K562 (cell line): ENCODE measurements around the gene HMX3. TPM values are rescaled to one million over a fixed set of nuclear protein-coding genes. Genes with fewer than 3 reads are reported as not detected.

Source experiments
- ATAC-seq: fragments of 200-7000 bp; cut with Tn5 transposase; 3 replicates; pipeline ENCODE4 v1.9.1; 2020; ENCODE audit warnings: moderate library complexity
- BruUV-seq: library from RNA; stranded (reverse); fragments of 400-500 nt; replicated peaks from 2 replicates; lab custom pipeline; 2021; lab: Mats Ljungman, UMichigan
- CTCF ChIA-PET: fragments of 300-600 bp; formaldehyde crosslinking; extraction: SDS; loops from one replicate; lab custom pipeline; 2021; ENCODE audit warnings: low intra/inter-chr PET ratio; lab: Yijun Ruan, JAX
- POLR2A ChIA-PET: fragments of 300-600, 350-650 bp; sonication (Branson Sonifier 250); formaldehyde crosslinking; extraction: SDS; loops from one replicate; lab custom pipeline; 2021; ENCODE audit warnings: antibody characterized with exemption, inconsistent platforms; lab: Yijun Ruan, JAX
- DNase-seq, 4 experiments: peaks; one replicate each; pipeline versions ENCODE4 v3.0.0 to v3.0.0-alpha.2; 2011 to 2018; ENCODE audit warnings: low spot score in 3 of 4, mixed read lengths in 3 of 4; ENCODE audit errors: extremely low read depth in 1 of 4
- FAIRE-seq: peaks from 2 replicates; lab custom pipeline; 2011; peaks lifted over from hg19 to GRCh38; lab: Jason Lieb, UNC
- H2AFZ ChIP-seq: 2 replicates; pipeline ENCODE4 v1.6.0; 2011; ENCODE audit warnings: low read depth, low read length, control low read depth, inconsistent platforms
- H3K27ac ChIP-seq: fragments of 200-600 bp; 3 replicates; pipeline ENCODE4 v1.8.0; 2011; ENCODE audit warnings: low read depth, mild to moderate bottlenecking, control low read depth, inconsistent platforms, low read length, moderate library complexity, mixed read lengths; ENCODE audit errors: extremely low read depth
- H3K27me3 ChIP-seq, 2 experiments: fragments of 300-600 bp in 1 of 2; 2 replicates in 1 of 2; 3 replicates in 1 of 2; pipeline versions ENCODE4 v1.6.0 to v1.8.0; 2011; ENCODE audit warnings: inconsistent platforms in 2 of 2, low read length in 2 of 2, mild to moderate bottlenecking in 1 of 2, mixed read lengths in 1 of 2, moderate library complexity in 1 of 2; ENCODE audit not compliant: control insufficient read depth in 2 of 2, insufficient read depth in 2 of 2
- H3K36me3 ChIP-seq: fragments of 300-600 bp; 3 replicates; pipeline ENCODE4 v1.8.0; 2011; ENCODE audit warnings: mild to moderate bottlenecking, low read length, inconsistent platforms; ENCODE audit not compliant: control insufficient read depth, insufficient read depth
- H3K4me1 ChIP-seq, 2 experiments: fragments of 200-600 bp in 1 of 2; replicated peaks in 1 of 2; 2 replicates in 1 of 2; 3 replicates in 1 of 2; pipeline versions ENCODE4 v1.5.1 to v1.8.0; 2011; ENCODE audit warnings: inconsistent platforms in 2 of 2, low read length in 2 of 2, mild to moderate bottlenecking in 1 of 2, mixed read lengths in 1 of 2, moderate library complexity in 1 of 2; ENCODE audit not compliant: control insufficient read depth in 2 of 2, insufficient read depth in 2 of 2
- H3K4me2 ChIP-seq: 2 replicates; pipeline ENCODE4 v1.6.1; 2011; ENCODE audit warnings: low read length, control low read depth, inconsistent platforms, mixed read lengths; ENCODE audit not compliant: insufficient read depth
- H3K4me3 ChIP-seq: fragments of 200-600 bp; sonication (generic), shearing (Covaris generic); 2 replicates; pipeline ENCODE4 v1.5.1; 2016; ENCODE audit warnings: control low read depth, inconsistent platforms
- H3K79me2 ChIP-seq: fragments of 200-600 bp; 3 replicates; pipeline ENCODE4 v1.8.0; 2011; ENCODE audit warnings: low read length, inconsistent platforms; ENCODE audit not compliant: control insufficient read depth, insufficient read depth
- H3K9ac ChIP-seq, 2 experiments: 2 replicates each; pipeline versions ENCODE4 v1.6.0 to v1.6.1; 2011; ENCODE audit warnings: low read depth in 2 of 2, low read length in 2 of 2, control low read depth in 1 of 2, inconsistent platforms in 1 of 2, mild to moderate bottlenecking in 1 of 2, mixed read lengths in 1 of 2; ENCODE audit not compliant: insufficient read depth in 1 of 2
- H3K9me1 ChIP-seq: one replicate; pipeline ENCODE4 v1.6.0; 2011; ENCODE audit warnings: inconsistent platforms, mild to moderate bottlenecking, low read length, moderate library complexity; ENCODE audit not compliant: control insufficient read depth, insufficient read depth
- H3K9me3 ChIP-seq: replicated peaks from 2 replicates; pipeline ENCODE4 v1.5.1; 2011; ENCODE audit warnings: low read depth, low read length, inconsistent platforms; ENCODE audit not compliant: control insufficient read depth, insufficient read depth
- H4K20me1 ChIP-seq: replicated peaks from 2 replicates; pipeline ENCODE4 v1.6.1; 2011; ENCODE audit warnings: low read length, inconsistent platforms, mixed read lengths; ENCODE audit not compliant: control insufficient read depth, insufficient read depth
- EGR1 ChIP-seq: fragments of 450-650 bp; conservative IDR thresholded peaks from 2 replicates; pipeline ENCODE4 v1.6.1; 2017; ENCODE audit warnings: mild to moderate bottlenecking
- EP400 ChIP-seq: fragments of 450-650 bp; IDR thresholded peaks from 2 replicates; pipeline ENCODE4 v1.6.1; 2017; ENCODE audit warnings: antibody characterized with exemption, mild to moderate bottlenecking, moderate library complexity
- HNRNPL ChIP-seq: fragments of 200-400 bp; formaldehyde crosslinking; IDR thresholded peaks from 2 replicates; pipeline ENCODE4 v1.6.1; 2017; ENCODE audit warnings: low read depth, mild to moderate bottlenecking, low read length
- MTA1 ChIP-seq: fragments of 450-650 bp; IDR thresholded peaks from 2 replicates; pipeline ENCODE4 v1.6.1; 2017; ENCODE audit warnings: borderline replicate concordance
- POLR2G ChIP-seq: fragments of 200-400 bp; formaldehyde crosslinking; IDR thresholded peaks from 2 replicates; pipeline ENCODE4 v1.6.1; 2017; ENCODE audit warnings: low read depth, mild to moderate bottlenecking, antibody characterized with exemption, low read length, moderate library complexity
- RBM15 ChIP-seq: fragments of 200-400 bp; formaldehyde crosslinking; IDR thresholded peaks from 2 replicates; pipeline ENCODE4 v1.6.1; 2018; ENCODE audit warnings: mild to moderate bottlenecking, low read length, moderate library complexity; ENCODE audit not compliant: insufficient read depth
- RUNX1 ChIP-seq: sonication (generic); IDR thresholded peaks from 2 replicates; pipeline ENCODE4 v1.6.1; 2016; ENCODE audit warnings: antibody characterized with exemption, low read depth
- SUPT5H ChIP-seq: fragments of 450-650 bp; IDR thresholded peaks from 2 replicates; pipeline ENCODE4 v1.6.1; 2016
- TOE1 ChIP-seq, 2 experiments: fragments of 450-650 bp in 1 of 2; sonication (generic) in 1 of 2; formaldehyde crosslinking in 1 of 2; IDR thresholded peaks; 2 replicates each; pipeline versions ENCODE4 v1.7.1 to v1.8.0; 2016 to 2022; ENCODE audit warnings: borderline replicate concordance in 2 of 2, mild to moderate bottlenecking in 2 of 2, antibody characterized with exemption in 1 of 2, inconsistent platforms in 1 of 2, low read depth in 1 of 2, missing genetic modification reagents in 1 of 2, moderate library complexity in 1 of 2
- ZBTB7A ChIP-seq: IDR thresholded peaks from 2 replicates; pipeline ENCODE4 v1.6.1; 2011; ENCODE audit warnings: low read depth, mild to moderate bottlenecking, low read length, moderate library complexity, borderline replicate concordance; ENCODE audit not compliant: control insufficient read depth
- WGBS: fragments of 100-300 bp; shearing (Covaris generic); methylation state at CpG from one replicate; pipeline ENCODE4 v1.1.6; 2016; ENCODE audit warnings: low coverage, mixed read lengths; ENCODE audit not compliant: insufficient coverage; ENCODE audit errors: missing lambda C conversion rate; 5-methylcytosine and 5-hydroxymethylcytosine counted together
- in situ Hi-C: fragments of 300-500 bp; cut with MboI; formaldehyde crosslinking; loops from 4 replicates; pipeline ENCODE4 v1.15.0; 2018; ENCODE audit warnings: inconsistent platforms, mixed read lengths
- intact Hi-C: fragments of 100-400 bp; cut with micrococcal nuclease; formaldehyde crosslinking; loops from 2 replicates; pipeline ENCODE4 v1.14.2; 2022
- polyA plus RNA-seq, 8 experiments: library from polyadenylated mRNA; depleted of rRNA in 4 of 8; stranded (reverse) in 5 of 8; unstranded in 3 of 8; fragments of >200 nt; fragmentation: Nextera tagmentation in 2 of 8; fragmentation: Illumina TruSeq in 1 of 8; extraction: Ambion mirVana in 2 of 8; extraction: Trizol in 1 of 8; gene quantifications; 2 replicates each; pipeline versions ENCODE4 v1.2.1 to v1.2.3, GENCODE V29; 2011 to 2014; ENCODE audit warnings: inconsistent platforms in 1 of 8, missing spikeins in 1 of 8
- total RNA-seq, 7 experiments: library from RNA; depleted of rRNA in 6 of 7; stranded (reverse); fragments of >200 nt in 6 of 7; fragmentation: Illumina TruSeq in 2 of 7; extraction: Trizol in 2 of 7; gene quantifications; 2 replicates each; pipeline versions ENCODE4 v1.2.1 to v1.2.3, GENCODE V29; 2011 to 2021; ENCODE audit warnings: low replicate concordance in 1 of 7
- TF ChIP-seq, protein P1 (sequence below), 2 experiments: fragments of 450-650 bp in 1 of 2; IDR thresholded peaks; 2 replicates each; pipeline ENCODE4 v1.6.1; 2011 to 2017; ENCODE audit warnings: low read depth in 2 of 2, antibody characterized with exemption in 1 of 2, borderline replicate concordance in 1 of 2, low read length in 1 of 2, mild to moderate bottlenecking in 1 of 2, mixed read lengths in 1 of 2; ENCODE audit not compliant: control insufficient read depth in 1 of 2
- TF ChIP-seq, protein P2 (sequence below): sonication (generic); formaldehyde crosslinking; IDR thresholded peaks from 2 replicates; pipeline ENCODE4 v1.8.0; 2022; ENCODE audit warnings: mild to moderate bottlenecking, low read depth, missing genetic modification reagents
- TF ChIP-seq, protein P3 (sequence below), 3 experiments: IDR thresholded peaks in 2 of 3; conservative IDR thresholded peaks in 1 of 3; 2 replicates each; pipeline ENCODE4 v1.5.1; 2011 to 2012; ENCODE audit warnings: low read length in 3 of 3, mild to moderate bottlenecking in 3 of 3, control low read depth in 2 of 3, improper control_type of control experiment in 1 of 3, inconsistent platforms in 1 of 3, low read depth in 1 of 3, mixed read lengths in 1 of 3, moderate library complexity in 1 of 3; ENCODE audit not compliant: insufficient read depth in 2 of 3

HMX3 gene
- total and polyA plus RNA-seq, 9 of the 15 experiments (the other 6 are each of a cell fraction or from before 2014, with no cell fraction given) = 0.55 to 43.5 (median 7.4) TPM; not detected in 2

DNA sequence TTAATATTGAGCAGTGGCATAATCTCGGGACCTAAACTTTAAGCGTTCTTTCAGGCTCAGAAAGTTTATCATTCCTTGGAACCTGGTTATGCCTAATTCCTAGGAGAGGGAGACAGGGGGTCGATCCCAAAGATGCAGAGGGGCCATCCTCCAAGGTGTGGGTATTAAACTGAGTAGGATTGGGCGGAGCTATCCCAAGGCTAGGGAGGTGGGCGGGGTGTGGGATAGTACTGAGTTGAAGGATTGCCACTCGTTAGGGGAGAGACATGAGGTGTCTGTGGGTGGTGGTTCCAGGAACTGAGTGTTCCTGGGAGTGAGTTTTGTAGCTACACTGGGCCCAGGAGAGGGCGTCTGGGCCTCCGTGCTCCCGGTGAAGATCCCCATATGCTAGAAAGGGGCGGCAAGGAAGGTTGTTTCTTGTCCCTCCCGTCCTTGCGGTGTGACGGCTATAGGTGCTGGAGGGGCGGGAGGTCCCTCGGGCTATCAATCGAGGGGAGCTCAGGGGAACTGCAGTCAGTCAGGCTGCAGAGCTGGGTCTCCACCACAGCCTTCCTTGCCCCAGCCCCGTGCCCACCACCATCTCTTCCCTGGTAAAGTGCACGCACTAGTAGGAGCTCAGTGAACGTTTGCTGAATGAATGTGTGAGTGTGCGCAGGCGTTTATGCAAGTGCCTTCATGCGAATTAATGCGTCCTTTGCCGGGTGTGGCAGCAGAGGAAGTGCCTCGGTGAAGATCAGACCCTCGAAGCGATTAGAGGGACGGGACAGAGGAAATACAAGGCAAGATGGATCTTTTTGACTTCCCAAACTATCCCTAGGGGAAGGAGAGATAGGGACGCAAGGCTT is 9.1 kb downstream of the HMX3 start:
- H3K79me2 ChIP-seq = peaks cover 15% of the 10 kb centered on the region
- intact Hi-C loops (no loop called here), in situ Hi-C loops (no loop called here)
- BruUV-seq = no TSS peak
- FAIRE-seq (peak; percentile 69), ATAC-seq (peak; percentile 70), DNase-seq (peak; percentile 30 to 59 (median 34))
- 39% methylated on average over 26 of the region's 29 CpGs for WGBS
- H3K9ac ChIP-seq = peak overlapping the region in 1 of 2 experiments; percentile 76; a peak in 1 of 4 replicates
- no peak overlapping the region for H3K4me3 ChIP-seq
- H3K36me3 ChIP-seq = peaks cover 20% of the 10 kb centered on the region
- no peaks in the 10 kb centered on the region for H3K27me3 ChIP-seq
- no peaks in the 10 kb centered on the region for H3K9me1 ChIP-seq
- H3K4me1 ChIP-seq = peaks cover 11 to 20% of the 10 kb centered on the region in 2 experiments
- peak overlapping the region; percentile 70 for H2AFZ ChIP-seq
- no peak overlapping the region; the same call in 2 of the 3 replicates for H3K27ac ChIP-seq
- peaks cover 3% of the 10 kb centered on the region; the same call in 1 of the 2 replicates for H4K20me1 ChIP-seq
- ChIA-PET POLR2A (interaction anchor here (1.7 to 1.8 kb wide), 2 partner anchors 8 to 9 kb away, joined by 8 to 10 read pairs; partner anchors contain the start of gene BUB3), CTCF (no interaction called here)
- H3K9me3 ChIP-seq = no peaks in the 10 kb centered on the region
- peak overlapping the region; percentile 32; the same call in 1 of the 2 replicates for H3K4me2 ChIP-seq
- TF ChIP-seq RBM15 (no peak), EP400 (no peak), RUNX1 (no peak), SUPT5H (no peak), EGR1 (0 out of 2 replicates have a peak, but pooled peaks have one; percentile 4), POLR2G (0 out of 2 replicates have a peak, but pooled peaks have one; percentile 11), ZBTB7A (peak; percentile 16; the same call in 1 of the 2 replicates), TOE1 (IDR thresholded peaks at IDR 0.05; ENCODE audit: borderline replicate concordance) (no peak), TOE1 (CRISPR knock-in tag; IDR thresholded peaks at IDR 0.05; ENCODE audit: borderline replicate concordance, low read depth) (no peak), HNRNPL (no peak), MTA1 (no peak)
- TF ChIP-seq, protein P1, sequence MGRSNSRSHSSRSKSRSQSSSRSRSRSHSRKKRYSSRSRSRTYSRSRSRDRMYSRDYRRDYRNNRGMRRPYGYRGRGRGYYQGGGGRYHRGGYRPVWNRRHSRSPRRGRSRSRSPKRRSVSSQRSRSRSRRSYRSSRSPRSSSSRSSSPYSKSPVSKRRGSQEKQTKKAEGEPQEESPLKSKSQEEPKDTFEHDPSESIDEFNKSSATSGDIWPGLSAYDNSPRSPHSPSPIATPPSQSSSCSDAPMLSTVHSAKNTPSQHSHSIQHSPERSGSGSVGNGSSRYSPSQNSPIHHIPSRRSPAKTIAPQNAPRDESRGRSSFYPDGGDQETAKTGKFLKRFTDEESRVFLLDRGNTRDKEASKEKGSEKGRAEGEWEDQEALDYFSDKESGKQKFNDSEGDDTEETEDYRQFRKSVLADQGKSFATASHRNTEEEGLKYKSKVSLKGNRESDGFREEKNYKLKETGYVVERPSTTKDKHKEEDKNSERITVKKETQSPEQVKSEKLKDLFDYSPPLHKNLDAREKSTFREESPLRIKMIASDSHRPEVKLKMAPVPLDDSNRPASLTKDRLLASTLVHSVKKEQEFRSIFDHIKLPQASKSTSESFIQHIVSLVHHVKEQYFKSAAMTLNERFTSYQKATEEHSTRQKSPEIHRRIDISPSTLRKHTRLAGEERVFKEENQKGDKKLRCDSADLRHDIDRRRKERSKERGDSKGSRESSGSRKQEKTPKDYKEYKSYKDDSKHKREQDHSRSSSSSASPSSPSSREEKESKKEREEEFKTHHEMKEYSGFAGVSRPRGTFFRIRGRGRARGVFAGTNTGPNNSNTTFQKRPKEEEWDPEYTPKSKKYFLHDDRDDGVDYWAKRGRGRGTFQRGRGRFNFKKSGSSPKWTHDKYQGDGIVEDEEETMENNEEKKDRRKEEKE (IDR thresholded peaks at IDR 0.05; ENCODE audit: borderline replicate concordance in 1 of 2, control insufficient read depth in 1 of 2, low read depth in 2 of 2, low read length in 1 of 2) = no peak
- TF ChIP-seq, protein P2, sequence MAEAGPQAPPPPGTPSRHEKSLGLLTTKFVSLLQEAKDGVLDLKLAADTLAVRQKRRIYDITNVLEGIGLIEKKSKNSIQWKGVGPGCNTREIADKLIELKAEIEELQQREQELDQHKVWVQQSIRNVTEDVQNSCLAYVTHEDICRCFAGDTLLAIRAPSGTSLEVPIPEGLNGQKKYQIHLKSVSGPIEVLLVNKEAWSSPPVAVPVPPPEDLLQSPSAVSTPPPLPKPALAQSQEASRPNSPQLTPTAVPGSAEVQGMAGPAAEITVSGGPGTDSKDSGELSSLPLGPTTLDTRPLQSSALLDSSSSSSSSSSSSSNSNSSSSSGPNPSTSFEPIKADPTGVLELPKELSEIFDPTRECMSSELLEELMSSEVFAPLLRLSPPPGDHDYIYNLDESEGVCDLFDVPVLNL (CRISPR knock-in tag) = no peak
- TF ChIP-seq, protein P3, sequence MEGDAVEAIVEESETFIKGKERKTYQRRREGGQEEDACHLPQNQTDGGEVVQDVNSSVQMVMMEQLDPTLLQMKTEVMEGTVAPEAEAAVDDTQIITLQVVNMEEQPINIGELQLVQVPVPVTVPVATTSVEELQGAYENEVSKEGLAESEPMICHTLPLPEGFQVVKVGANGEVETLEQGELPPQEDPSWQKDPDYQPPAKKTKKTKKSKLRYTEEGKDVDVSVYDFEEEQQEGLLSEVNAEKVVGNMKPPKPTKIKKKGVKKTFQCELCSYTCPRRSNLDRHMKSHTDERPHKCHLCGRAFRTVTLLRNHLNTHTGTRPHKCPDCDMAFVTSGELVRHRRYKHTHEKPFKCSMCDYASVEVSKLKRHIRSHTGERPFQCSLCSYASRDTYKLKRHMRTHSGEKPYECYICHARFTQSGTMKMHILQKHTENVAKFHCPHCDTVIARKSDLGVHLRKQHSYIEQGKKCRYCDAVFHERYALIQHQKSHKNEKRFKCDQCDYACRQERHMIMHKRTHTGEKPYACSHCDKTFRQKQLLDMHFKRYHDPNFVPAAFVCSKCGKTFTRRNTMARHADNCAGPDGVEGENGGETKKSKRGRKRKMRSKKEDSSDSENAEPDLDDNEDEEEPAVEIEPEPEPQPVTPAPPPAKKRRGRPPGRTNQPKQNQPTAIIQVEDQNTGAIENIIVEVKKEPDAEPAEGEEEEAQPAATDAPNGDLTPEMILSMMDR (IDR thresholded peaks at IDR 0.05 in 2 of 3, conservative IDR thresholded peaks at IDR 0.05 in 1 of 3; ENCODE audit: insufficient read depth in 2 of 3, low read depth in 1 of 3, low read length in 3 of 3) = peak in 1 of 3 experiments; percentile 23; a peak in 1 of 6 replicates
